Measurements from ENCODE around the gene GBGT1.
"Not testable (repeated sequence)": the region's sequence is repeated elsewhere in the genome, so short reads cannot be mapped to it uniquely, and the experiment has no call there.

Gene GBGT1

DNA sequence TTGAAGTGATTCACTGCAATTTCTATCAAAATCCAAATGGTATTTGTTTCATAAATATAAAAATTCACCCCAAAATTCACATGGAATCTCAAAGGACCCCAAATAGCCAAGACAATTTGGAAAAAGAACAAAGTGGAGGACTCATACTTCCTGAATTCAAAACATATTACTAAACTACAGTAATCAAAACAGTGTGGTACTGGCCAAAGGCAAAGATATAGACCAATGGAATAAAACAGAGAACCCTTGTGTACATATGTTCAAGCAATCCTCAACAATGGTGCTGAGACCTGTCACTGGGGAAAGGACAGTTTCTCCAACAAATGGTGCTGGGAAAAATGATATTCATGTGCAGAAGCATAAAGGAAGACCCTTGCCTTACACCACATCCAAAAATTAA, 31.3 kb upstream of the GBGT1 start:
- no peak for DNase-seq (ENCODE audit: low read depth)

DNA sequence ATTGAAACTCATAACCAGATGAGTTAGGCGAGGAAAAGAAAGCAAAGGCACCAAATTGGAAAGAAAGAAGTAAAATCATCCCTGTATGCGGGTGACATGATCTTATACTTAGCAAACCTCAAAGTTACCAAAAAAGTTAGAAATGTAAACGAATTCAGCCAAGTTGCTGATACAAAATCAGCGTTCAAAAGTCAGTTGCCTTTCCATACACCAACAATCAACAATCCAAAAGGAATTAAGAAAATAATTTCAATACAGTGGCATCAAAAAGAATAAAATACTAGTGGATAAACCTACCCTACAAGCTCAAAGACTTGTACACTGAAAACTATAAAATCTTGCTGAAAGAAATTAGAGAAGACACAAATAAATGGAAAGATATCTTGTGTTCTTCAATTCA, 30.9 kb upstream of the GBGT1 start:
- no peak for DNase-seq (ENCODE audit: low read depth)

DNA sequence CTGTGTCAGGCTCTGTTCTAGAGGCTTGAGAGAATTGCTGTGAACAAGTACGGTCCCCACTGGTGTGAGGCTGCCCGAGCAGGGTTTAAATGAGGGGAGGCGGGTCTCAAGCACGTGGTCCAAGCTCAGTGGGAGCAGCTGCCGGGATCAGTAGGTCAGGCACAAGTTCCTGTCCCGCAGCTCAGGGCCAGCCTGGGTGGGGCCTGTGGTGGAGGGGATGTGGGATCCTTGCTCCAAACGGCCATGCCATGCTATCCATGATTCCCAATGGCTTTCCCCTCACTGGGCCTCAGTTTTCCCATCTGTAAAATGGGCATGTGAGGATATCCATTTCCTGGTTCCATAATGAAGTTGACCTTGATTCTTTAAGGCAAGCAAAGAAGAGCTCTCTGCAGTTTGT, 28.3 kb upstream of the GBGT1 start:
- no peak for DNase-seq (ENCODE audit: low read depth)

DNA sequence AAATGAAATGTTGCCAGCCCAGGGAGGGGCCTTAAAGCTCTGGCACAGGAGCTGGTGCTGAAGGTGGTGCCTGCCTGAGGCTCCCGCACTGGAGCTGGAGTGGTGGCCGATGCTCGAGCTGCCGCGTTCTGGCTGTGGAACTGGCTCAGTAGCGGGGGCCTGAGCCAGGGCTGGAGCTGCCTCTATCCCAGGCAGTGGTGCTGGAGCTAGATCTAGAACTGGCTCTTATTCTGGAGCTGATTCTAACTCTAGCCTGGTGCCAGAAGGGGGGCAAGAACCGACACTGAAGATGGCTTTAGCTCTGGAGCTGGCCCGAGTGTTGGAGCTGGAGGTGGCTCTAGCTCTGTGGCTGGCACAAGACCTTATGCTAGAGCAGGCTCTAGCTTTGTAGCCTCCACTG, 26.1 kb upstream of the GBGT1 start:
- DNase-seq (ENCODE audit: low read depth): no peak

DNA sequence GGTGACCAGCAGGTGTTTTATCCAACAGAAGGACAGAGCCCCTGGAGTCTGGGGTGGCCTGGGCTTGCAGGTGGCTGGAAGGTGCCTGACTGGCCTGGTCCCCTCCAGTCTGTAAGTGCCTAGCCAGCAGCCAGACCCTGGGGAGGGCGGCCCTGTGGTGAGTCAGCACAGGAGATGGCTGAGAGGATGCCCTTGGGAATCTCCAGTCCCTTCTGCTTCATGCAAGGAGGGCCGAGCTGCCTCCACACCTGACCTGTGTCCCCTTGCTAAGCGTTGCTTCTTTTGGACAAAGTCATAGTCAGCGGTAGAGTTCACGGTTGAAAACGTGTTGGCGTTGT, 25.1 kb upstream of the GBGT1 start:
- no peak for DNase-seq (ENCODE audit: low read depth)

DNA sequence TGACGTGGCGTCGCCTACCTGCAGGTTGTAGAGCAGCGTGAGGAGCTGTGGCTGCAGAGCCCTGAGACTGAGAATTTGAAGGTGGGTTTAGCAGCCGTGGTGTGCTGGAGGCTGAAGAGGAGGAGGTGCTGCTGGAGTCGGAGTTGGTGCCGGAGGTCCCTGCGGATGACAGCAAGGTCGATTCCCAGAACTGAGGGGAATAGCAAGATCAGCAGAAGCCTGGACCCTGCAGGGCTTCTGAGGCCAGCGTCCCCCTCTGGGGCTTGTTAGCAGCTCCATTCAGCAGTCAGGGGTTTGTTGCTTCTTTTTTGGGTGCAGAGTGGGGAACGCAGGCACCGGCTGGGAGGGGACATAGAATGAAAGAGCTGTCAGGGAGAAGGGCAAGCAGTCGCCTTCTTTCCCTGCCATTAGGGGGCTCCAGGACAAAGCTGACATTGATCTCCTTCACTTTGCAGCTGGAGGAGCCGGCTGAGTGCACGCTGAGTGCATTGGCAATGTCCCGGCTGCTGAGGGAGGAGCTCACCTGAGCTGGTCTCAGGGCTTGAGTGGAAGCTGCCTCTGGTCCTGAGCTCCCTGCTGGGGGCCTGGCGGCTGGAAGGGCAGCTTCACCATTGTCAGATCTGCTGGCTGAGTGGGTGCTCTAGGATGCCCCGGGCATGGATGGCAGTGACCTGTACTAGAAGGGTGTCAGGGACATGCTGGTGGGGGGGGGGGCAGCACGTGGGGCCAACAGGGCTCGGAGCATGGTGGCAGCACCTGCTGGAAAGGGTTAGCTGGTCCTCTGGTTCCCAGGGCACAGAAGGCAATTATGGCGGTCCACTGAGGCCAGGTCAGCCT, 24.5 kb upstream of the GBGT1 start:
- DNase-seq (ENCODE audit: low read depth): no peak

DNA sequence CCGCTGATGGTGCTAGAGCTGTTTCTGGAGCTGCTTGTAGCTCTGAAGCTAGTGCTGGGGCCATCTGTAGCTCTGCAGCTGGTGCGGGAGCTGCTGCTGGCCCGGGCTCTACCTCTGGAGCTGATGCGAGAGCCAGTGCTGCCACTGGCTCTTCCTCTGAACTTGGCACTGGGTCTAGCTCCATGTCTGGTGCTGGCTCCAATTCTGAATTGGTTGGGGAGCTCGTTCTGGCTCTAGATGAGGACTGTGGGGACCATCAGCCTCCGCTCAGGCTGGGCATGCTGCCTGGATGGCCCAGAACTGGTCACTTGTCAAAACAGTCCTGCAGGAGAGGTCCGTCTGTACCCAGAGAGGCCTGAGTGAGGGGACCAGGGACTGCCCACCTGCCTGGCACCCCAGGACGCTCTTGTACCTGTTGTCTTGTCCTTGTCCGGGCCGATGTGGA, 23.9 kb upstream of the GBGT1 start:
- DNase-seq (ENCODE audit: low read depth): no peak

DNA sequence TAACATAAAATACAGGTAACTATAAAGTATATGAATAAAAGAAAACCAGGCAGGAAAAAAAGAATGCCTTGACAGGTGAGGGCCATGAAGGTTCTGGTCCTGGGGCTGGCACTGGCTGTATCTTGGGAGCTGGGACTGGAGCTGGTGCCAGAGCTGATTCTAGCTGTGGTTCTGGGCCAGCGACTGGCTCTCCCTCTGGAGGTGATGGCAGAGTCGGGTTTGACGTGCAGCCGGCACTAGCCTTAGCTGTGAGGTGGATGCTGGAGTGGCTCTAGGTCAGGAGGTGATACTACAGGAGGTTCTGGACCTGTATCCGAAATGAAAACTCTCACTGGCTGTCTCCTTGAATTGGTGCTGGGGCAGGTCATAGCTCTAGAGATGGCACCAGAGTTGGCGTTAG, 23.0 kb upstream of the GBGT1 start:
- DNase-seq (ENCODE audit: low read depth): no peak

DNA sequence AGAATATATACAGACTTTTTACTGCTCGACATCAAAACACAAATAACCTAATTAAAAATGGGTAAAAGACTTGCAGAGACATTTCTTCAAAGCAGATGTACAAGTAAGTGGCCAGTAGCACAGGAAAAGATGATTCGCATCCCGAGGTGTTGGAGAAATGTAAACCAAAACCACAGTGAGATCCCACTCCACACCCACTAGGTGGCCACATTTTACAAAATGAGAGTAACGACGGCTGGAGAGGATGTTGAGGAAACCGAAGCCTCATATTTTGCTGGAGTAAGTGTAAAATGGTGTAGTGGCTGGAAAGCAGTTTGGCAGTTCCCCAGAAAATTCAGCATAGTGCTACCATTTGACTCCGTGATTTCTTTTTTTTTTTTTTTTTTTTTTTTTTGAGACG, 21.3 kb upstream of the GBGT1 start:
- DNase-seq (ENCODE audit: low read depth): peak; percentile 36

DNA sequence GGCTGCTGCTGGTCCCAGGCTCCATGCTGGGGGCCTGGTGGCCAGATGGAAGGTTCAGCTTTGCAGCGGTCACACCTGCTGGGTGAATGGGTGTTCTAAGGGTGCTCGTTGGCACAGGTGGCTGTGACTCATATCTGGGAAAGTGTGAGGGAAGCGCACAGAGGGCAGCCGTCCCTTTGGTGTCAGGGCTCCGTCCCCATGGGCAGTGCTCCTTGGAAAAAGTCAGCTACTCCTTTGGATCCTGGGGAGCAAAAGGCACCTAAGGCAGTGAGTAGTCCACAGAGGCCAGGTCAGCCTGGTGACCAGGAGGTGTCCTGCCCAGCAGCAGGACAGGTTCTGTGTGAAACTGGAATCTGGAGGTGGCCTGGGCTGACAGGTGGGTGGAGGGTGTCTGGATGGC, 18.4 kb upstream of the GBGT1 start:
- DNase-seq (ENCODE audit: low read depth): no peak

DNA sequence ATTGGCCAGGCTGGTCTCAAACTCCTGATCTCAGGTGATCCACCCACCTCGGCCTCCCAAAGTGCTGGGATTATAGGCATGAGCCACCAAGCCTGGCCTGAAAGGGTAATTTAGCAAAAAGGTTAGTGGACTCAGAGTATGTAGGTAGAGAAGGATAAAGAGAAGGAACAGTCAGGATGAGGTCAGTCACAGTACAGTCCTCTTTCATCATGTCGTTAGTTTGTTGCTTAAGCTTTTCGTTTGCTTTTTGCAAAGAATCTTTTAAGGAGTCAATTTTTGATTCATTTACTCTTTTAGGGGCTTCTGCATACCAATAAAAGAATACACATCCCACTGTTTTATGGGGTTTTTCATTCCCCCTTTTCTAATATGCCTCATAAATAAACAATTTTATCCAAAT, 17.8 kb upstream of the GBGT1 start:
- no peak for DNase-seq (ENCODE audit: low read depth)

DNA sequence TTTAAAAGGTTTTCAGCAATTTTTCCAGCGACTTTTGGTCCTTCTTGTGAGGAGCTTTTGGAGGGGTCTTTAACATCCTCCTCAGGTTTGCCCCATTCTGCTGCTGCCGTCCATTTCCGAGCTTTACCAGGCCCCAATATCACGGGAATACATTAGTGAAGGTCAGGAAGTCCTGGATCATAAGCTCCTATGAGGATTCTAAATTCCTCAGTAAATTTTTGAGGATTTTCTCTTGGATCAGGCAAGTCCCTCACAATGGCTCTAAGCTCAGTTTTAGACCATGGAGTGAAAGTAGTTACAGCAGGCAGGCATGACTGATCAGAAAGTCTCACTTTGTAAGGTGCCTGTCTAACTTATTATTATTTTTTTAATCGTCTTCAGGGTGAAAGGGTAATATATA, 17.2 kb upstream of the GBGT1 start:
- DNase-seq (ENCODE audit: low read depth): no peak

DNA sequence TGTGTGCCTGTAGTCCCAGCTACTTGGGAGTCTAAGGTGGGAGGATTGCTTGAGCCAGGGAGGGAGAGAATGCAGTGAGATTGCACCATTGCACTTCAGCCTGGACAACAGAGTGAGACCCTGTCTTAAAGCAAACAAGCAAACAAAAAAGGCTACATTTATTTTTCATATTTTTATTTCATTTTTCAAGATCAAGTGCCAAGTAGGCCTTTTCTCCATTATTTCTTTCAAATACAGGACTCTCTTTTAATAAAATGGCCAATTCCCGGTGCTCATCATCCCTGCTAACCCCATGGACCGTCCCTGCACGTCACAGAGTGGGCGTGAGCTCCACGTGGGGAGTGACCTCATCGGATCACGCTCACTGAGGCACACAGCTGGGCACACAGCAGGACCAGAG, 9.3 kb upstream of the GBGT1 start:
- DNase-seq (ENCODE audit: low read depth): no peak

DNA sequence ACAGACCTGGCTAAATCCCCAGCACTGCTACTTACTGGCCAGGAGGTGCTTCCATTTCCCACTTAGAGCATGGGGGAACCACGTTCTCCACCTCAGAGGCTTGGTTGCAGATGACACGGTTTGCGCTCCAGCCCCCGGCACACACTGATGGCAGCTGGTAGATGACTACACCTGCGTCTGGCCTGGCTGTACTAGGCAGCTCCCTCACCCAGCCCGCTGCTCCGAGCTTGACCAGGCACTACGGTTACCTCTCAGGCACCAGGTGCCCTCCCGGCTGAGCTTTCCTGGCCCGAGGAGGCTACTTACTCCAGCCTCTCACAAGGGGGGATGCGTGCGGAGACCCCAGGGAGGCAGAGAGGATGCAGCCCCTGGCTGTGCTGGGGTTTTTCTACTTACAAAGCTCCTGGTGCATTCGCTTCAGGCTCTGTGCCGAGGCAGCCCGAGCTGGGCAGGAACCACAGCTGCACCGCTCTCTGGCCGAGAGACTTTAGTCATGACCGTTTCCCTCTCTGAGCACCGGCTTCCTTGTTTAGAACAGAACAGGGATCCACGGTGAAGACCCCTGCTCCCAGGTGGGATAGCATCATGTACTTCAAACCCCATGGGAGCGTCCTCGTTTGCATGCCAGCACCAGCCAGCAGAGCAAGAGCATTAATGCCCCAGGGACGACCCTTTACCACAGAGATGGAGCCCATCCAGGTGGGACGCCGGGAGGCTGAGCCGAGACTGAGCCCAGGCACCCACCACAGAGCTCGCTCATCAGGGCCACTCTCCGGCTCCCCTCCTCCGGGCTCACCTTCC, 7.6 kb upstream of the GBGT1 start:
- no peak for DNase-seq (ENCODE audit: low read depth)

DNA sequence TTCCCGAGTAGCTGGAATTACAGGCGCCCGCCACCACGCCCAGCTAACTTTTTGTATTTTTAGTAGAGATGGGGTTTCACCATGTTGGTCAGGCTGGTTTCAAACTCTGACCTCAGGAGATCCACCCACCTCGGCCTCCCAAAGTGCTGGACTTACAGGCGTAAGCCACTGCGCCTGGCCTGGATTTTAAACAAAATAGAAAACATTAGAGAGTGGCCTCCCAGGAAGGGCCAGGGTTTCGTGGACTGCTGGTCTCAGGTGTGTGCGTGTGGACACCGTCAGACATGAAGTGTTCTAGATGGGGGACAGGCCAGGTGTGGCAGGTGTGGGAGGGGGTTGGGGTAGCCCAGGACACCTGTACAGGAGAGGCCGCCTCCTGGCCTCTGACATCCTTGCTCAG, 7.0 kb upstream of the GBGT1 start:
- DNase-seq (ENCODE audit: low read depth): no peak

DNA sequence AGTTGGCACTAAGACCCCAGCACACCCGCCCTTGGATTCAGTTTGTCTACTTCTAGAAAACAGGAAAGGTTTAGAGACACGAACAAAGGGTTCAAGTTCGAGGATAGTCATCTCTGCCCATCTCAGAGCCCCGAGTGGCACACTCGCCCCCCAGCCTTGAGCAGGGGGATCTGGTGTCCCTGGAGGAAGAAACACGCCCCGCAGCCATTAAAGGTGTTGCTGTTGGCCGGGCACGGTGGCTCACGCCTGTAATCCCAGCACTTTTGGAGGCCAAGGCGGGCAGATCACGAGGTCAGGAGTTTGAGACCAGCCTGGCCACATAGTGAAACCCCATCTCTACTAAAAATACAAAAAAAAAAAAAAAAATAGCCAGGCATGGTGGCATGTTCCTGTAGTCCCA, 6.0 kb upstream of the GBGT1 start:
- DNase-seq (ENCODE audit: low read depth): not testable (repeated sequence)

DNA sequence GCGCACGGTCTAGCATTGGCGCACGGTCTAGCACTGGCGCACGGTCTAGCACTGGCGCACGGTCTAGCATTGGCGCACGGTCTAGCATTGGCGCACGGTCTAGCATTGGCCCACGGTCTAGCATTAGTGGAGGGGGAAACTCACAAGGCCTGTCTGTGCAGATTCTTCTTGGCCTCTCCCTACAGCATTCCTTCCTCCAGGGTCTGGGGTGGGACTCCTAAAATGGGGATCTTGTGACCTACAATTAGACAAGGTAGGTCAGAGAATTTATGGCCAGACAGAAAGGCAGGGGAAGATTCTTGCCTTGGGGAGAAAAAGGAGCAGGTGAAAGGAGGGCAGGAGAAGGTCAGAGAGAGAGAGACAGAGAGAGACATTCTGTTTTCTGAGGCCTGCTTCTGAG, 5.4 kb upstream of the GBGT1 start:
- no peak for DNase-seq (ENCODE audit: low read depth)

DNA sequence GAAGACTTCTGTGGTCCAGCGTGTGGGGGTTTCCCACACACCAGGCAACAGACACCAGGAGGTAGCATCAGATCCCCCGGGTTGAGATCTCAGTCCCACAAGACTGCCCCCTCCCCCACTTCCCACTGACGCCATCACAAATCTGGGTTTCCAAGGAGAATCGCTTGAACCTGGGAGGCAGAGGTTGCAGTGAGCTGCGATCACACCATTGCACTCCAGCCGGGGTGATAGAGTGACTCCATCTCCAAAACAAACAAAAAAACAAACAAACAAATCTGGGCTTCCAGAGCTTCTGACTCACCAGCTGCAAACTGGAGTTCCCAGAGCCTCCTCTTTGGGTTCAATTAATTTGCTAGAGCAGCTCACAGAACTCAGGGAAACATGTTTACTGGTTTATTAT, 4.7 kb upstream of the GBGT1 start:
- DNase-seq (ENCODE audit: low read depth): no peak

DNA sequence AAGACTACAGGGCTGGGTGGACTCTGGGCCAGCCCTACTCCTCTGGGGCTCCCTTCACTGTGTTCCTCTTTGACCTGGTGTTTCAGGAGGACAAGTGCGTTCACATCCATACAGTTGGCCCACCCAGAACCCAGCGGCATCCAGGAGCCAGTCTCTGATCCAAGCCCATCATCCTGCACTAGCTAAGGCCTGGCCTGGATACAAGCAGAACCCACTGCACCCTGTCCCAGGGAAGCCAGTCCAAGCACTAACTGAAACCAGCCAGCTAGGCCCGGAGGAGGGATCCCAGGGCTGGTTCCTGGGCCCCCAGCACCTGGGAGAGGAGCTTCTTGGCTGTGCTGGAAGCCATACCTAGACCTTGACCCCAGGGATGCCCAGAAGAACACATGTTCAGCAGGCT, 4.1 kb upstream of the GBGT1 start:
- DNase-seq (ENCODE audit: low read depth): no peak

DNA sequence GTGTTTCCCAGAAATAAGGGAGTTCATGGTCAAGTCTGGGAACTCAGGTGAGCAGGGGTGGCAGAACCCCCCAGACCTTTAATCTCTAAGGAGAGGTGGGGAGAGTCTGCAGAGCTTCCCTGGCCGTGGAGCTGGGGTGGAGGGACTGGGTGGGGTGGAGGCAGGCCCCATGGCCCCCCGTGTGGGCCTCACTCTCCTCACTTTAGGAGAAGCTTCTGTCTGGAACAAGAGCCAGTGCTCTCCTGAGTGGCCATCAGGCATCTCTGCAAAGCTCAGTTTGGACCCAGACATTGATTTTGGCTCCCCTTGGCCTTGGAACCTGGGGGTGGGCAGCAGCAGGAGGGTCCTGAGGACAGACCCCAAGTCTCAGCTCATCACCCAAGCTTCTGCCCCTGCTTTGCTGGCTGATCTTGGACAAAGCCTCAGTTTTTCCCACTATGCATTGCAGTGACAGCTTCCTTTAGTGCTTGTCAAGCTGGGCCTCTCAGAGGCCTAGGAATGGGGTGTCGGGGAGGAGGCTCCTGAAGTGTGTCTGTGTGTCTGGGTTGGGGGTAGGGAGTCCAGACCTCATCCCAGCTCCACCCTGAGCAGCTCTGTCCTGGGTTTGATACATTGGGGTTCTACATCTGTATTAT, 3.5 kb upstream of the GBGT1 start:
- DNase-seq (ENCODE audit: low read depth): no peak

DNA sequence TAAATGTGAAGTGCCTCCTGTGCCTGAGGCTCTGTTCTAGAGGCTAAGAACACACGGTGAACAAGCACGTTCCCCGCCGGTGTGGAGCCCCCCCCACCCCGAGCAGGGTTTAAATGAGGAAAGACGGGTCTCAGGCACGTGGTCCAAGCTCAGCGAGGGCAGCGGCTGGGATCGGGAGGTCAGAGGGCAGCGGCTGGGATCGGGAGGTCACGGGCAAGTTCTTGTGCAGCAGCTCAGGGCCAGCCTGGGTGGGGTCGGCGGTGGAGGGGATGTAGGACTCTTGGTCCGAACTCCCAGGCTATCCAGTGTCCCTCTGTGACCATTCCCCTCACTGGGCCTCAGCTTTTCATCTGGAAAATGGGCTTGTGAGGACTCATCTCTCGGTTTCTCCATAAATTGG, 2.7 kb upstream of the GBGT1 start:
- no peak for DNase-seq (ENCODE audit: low read depth)

DNA sequence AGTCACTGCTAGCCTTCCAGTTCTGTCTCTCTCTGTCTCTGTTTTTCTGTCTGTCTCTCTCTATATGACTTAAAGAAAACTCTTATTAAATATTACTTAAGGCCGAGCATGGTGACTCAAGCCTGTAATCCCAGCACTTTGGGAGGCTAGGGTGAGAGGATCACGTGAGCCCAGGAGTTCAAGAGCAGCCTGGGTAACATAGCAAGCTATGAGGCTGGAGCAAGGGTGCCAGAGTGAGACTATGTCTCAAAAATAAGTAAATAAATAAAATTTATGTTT, 1.7 kb upstream of the GBGT1 start:
- no peak for DNase-seq (ENCODE audit: low read depth)

DNA sequence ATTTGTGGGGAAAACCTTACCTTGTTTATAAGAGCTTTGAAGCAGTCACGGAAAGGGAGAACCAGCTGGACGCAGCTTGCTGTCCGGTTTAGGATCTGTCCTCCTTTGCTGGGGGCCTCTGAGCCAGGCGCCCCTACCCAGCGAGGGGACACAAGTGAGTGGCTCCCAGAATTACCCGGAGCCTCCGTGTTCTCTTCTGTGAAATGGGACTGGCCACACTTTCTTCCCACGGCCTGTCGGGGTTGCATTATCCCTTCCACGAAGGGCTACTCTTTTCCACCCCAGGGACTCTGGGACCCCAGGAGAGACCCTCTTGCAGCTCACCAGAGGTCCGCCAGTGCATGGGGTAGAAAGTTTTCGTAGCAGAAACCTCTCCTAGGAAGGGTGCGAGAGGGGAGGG, 477 bp upstream of the GBGT1 start:
- no peak for DNase-seq (ENCODE audit: low read depth)
